OCI-LY3 (cell line): ENCODE measurements around the gene TRUB2.

Source experiments
- H2AFZ ChIP-seq: fragments of 200-600, 300-600 bp; shearing (Covaris generic); 2 replicates; pipeline ENCODE4 v1.6.0; 2014; ENCODE audit warnings: antibody characterized with exemption, low read depth, low read length
- H3K27ac ChIP-seq: fragments of 200-600, 300-600 bp; sonication (generic); 2 replicates; pipeline ENCODE4 v1.5.1; 2014; ENCODE audit warnings: mild to moderate bottlenecking, low read length, moderate library complexity, mixed read lengths
- H3K27me3 ChIP-seq: fragments of 200-600, 300-600 bp; sonication (generic); 2 replicates; pipeline ENCODE4 v1.6.1; 2014; ENCODE audit warnings: low read depth, low read length, mixed read lengths
- H3K36me3 ChIP-seq: fragments of 200-600, 300-600 bp; sonication (generic); replicated peaks from 2 replicates; pipeline ENCODE3; 2014; ENCODE audit warnings: low read depth, low read length, mixed read lengths
- H3K4me1 ChIP-seq: fragments of 300-600, 200-600 bp; sonication (generic); 2 replicates; pipeline ENCODE4 v1.6.1; 2014; ENCODE audit warnings: low read length, mixed read lengths
- H3K4me2 ChIP-seq: fragments of 200-600, 300-600 bp; sonication (generic); 2 replicates; pipeline ENCODE4 v1.6.1; 2014; ENCODE audit warnings: low read length, mixed read lengths
- H3K4me3 ChIP-seq: fragments of 300-600, 200-600 bp; sonication (generic); 2 replicates; pipeline ENCODE4 v1.5.1; 2014; ENCODE audit warnings: antibody characterized with exemption, mild to moderate bottlenecking, low read length, moderate library complexity
- H3K79me2 ChIP-seq: fragments of 300-600, 200-600 bp; shearing (Covaris generic); 2 replicates; pipeline ENCODE4 v1.6.1; 2014; ENCODE audit warnings: mild to moderate bottlenecking, low read length, mixed read lengths
- H3K9ac ChIP-seq: fragments of 300-600, 200-600 bp; shearing (Covaris generic); 2 replicates; pipeline ENCODE4 v1.6.0; 2014; ENCODE audit warnings: mild to moderate bottlenecking, low read length, moderate library complexity
- H3K9me3 ChIP-seq: fragments of 200-600, 300-600 bp; shearing (Covaris generic); 2 replicates; pipeline ENCODE4 v1.6.1; 2014; ENCODE audit warnings: low read length, mixed read lengths; ENCODE audit not compliant: insufficient read depth
- H4K20me1 ChIP-seq: fragments of 200-600, 300-600 bp; sonication (generic); 2 replicates; pipeline ENCODE4 v1.6.1; 2016; ENCODE audit warnings: low read length, mixed read lengths; ENCODE audit not compliant: insufficient read depth
- CTCF ChIP-seq: fragments of 200-600, 300-600 bp; sonication (generic); IDR thresholded peaks from 2 replicates; pipeline ENCODE4 v1.5.1; 2014; ENCODE audit warnings: antibody characterized with exemption, low read length, low read depth
- EZH2phosphoT487 ChIP-seq: fragments of 200-600 bp; shearing (Covaris generic); IDR thresholded peaks from 2 replicates; pipeline ENCODE4 v1.6.1; 2018; ENCODE audit warnings: antibody characterized with exemption, mixed run types, low read depth

Gene TRUB2

DNA sequence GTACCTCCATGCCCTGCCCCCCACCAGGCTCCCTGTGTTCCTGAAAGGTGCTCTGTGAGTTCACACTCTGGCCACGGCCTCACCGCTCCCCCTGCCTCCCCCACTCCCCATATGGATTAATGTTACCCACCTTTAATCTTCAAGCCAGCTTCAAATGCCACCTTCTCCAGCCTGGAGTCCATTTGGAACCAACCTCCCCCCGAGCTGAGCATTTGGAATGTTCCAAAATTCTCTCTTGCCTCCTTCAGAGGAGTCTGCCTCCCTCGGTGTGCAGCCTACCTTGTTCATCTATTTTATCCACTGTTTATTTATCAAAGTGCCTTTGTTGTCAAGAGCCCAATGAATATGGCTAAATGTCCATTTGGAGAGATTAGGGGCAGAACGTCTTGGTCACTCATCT lies 50.7 kb downstream of the TRUB2 start:
- H3K4me1 ChIP-seq = peaks cover 7% of the 10 kb centered on the region
- no peaks in the 10 kb centered on the region for H4K20me1 ChIP-seq
- H3K9ac ChIP-seq = no peak overlapping the region
- H3K27ac ChIP-seq = no peak overlapping the region
- H3K27me3 ChIP-seq = no peaks in the 10 kb centered on the region
- no peak overlapping the region for H2AFZ ChIP-seq
- no peaks in the 10 kb centered on the region for H3K9me3 ChIP-seq
- H3K79me2 ChIP-seq = peaks cover 13% of the 10 kb centered on the region
- no peaks in the 10 kb centered on the region for H3K36me3 ChIP-seq
- no peak overlapping the region for H3K4me2 ChIP-seq
- H3K4me3 ChIP-seq = no peak overlapping the region
- TF ChIP-seq EZH2phosphoT487 (no peak), CTCF (no peak)

GRCh38 chr9:128271112-128271511 lies 51.1 kb downstream of the TRUB2 start:
- peaks cover 7% of the 10 kb centered on the region for H3K4me1 ChIP-seq
- H4K20me1 ChIP-seq = no peaks in the 10 kb centered on the region
- no peak overlapping the region for H3K27ac ChIP-seq
- H3K9ac ChIP-seq = no peak overlapping the region
- no peaks in the 10 kb centered on the region for H3K36me3 ChIP-seq
- no peak overlapping the region for H3K4me3 ChIP-seq
- no peak overlapping the region for H2AFZ ChIP-seq
- H3K9me3 ChIP-seq = no peaks in the 10 kb centered on the region
- no peak overlapping the region for H3K4me2 ChIP-seq
- TF ChIP-seq EZH2phosphoT487 (no peak), CTCF (no peak)
- H3K27me3 ChIP-seq = no peaks in the 10 kb centered on the region
- peaks cover 10% of the 10 kb centered on the region for H3K79me2 ChIP-seq

- no peaks in the 10 kb centered on the region for H3K27me3 ChIP-seq
- no peak overlapping the region for H2AFZ ChIP-seq
- H3K79me2 ChIP-seq = no peaks in the 10 kb centered on the region
- TF ChIP-seq CTCF (no peak), EZH2phosphoT487 (no peak)
- no peak overlapping the region for H3K27ac ChIP-seq
- no peaks in the 10 kb centered on the region for H3K36me3 ChIP-seq
- no peaks in the 10 kb centered on the region for H4K20me1 ChIP-seq
- no peak overlapping the region for H3K4me2 ChIP-seq
- H3K9ac ChIP-seq = no peak overlapping the region
- no peaks in the 10 kb centered on the region for H3K9me3 ChIP-seq
- no peaks in the 10 kb centered on the region for H3K4me1 ChIP-seq
- no peak overlapping the region for H3K4me3 ChIP-seq
Observed at GRCh38 chr9:128266868-128267590, 55.2 kb downstream of the TRUB2 start.

DNA sequence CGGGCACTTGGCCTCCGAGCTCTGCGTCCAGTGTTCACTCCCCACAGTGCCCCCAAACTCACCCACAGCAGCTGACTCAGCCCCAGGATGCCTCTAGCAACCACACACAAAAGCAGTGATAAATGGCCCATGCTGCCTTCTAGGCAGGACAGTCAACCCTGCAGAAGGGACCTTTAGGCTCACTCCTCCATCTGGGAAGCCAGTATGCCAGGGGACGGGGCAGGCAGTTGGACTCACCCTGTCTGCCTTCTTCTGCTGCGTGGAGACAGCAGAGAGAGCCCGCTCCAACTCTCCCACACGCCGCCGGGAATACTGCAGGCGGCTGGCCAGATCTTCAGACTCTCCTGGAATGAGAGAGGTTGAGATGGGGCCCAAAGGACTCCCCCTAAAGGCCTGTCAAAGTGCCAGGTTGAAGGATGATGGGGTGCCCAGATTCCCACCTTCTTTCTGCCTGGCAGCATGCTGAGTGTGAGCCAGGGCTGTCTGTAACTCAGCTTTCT lies 56.8 kb downstream of the TRUB2 start:
- no peaks in the 10 kb centered on the region for H3K36me3 ChIP-seq
- no peaks in the 10 kb centered on the region for H3K79me2 ChIP-seq
- no peak overlapping the region for H3K9ac ChIP-seq
- no peak overlapping the region for H3K27ac ChIP-seq
- H4K20me1 ChIP-seq = no peaks in the 10 kb centered on the region
- H3K4me2 ChIP-seq = no peak overlapping the region
- no peaks in the 10 kb centered on the region for H3K9me3 ChIP-seq
- no peak overlapping the region for H3K4me3 ChIP-seq
- H3K27me3 ChIP-seq = no peaks in the 10 kb centered on the region
- H3K4me1 ChIP-seq = no peaks in the 10 kb centered on the region
- TF ChIP-seq CTCF = no peak
- TF ChIP-seq EZH2phosphoT487 = no peak
- H2AFZ ChIP-seq = no peak overlapping the region
